ENCODE results near the gene TXNRD2. TPM values are rescaled to one million over a fixed set of nuclear protein-coding genes. Genes with fewer than 3 reads are reported as not detected.

Gene TXNRD2
- total RNA-seq, 1 donor from 2014 or later, result 50.4 TPM

GRCh38 chr22:19900707-19901436 is 40.7 kb downstream of the TXNRD2 start:
- H3K36me3 ChIP-seq (ENCODE audit: control insufficient read depth, insufficient read depth, low read length), result no peaks in the 10 kb centered on the region
- no peak for DNase-seq (ENCODE audit: low read depth)
- TF ChIP-seq CTCF (IDR thresholded peaks at IDR 0.05; ENCODE audit: insufficient read depth, low read length, poor library complexity, severe bottlenecking), result no peak

GRCh38 chr22:19898831-19899567 is 42.6 kb downstream of the TXNRD2 start:
- H3K27me3 ChIP-seq (ENCODE audit: control insufficient read depth, insufficient read depth, low read length), result no peaks in the 10 kb centered on the region
- no peak for DNase-seq (ENCODE audit: low read depth)
- no peak for TF ChIP-seq CTCF (IDR thresholded peaks at IDR 0.05; ENCODE audit: insufficient read depth, low read length, poor library complexity, severe bottlenecking)
- H3K36me3 ChIP-seq (ENCODE audit: control insufficient read depth, insufficient read depth, low read length), result no peaks in the 10 kb centered on the region
- H3K4me3 ChIP-seq (ENCODE audit: low read depth, low read length), result no peak overlapping the region

More at GRCh38 chr22:19900707-19901436, 40.7 kb downstream of the TXNRD2 start:
- no peaks in the 10 kb centered on the region for H3K27me3 ChIP-seq (ENCODE audit: control insufficient read depth, insufficient read depth, low read length)
- H3K4me3 ChIP-seq (ENCODE audit: low read depth, low read length), result no peak overlapping the region

- no peak for TF ChIP-seq CTCF (IDR thresholded peaks at IDR 0.05; ENCODE audit: insufficient read depth, low read length, poor library complexity, severe bottlenecking)
- DNase-seq (ENCODE audit: low read depth), result no peak
- no peaks in the 10 kb centered on the region for H3K27me3 ChIP-seq (ENCODE audit: control insufficient read depth, insufficient read depth, low read length)
- no peaks in the 10 kb centered on the region for H3K36me3 ChIP-seq (ENCODE audit: control insufficient read depth, insufficient read depth, low read length)
- H3K4me3 ChIP-seq (ENCODE audit: low read depth, low read length), result no peak overlapping the region
These were observed 43.5 kb downstream of the TXNRD2 start for GRCh38 chr22:19898145-19898544.

GRCh38 chr22:19897726-19898125 is 43.9 kb downstream of the TXNRD2 start:
- no peak for DNase-seq (ENCODE audit: low read depth)
- Histone ChIP-seq H3K36me3 (ENCODE audit: control insufficient read depth, insufficient read depth, low read length) (no peaks in the 10 kb centered on the region), H3K4me3 (ENCODE audit: low read depth, low read length) (no peak overlapping the region), H3K27me3 (ENCODE audit: control insufficient read depth, insufficient read depth, low read length) (no peaks in the 10 kb centered on the region)
- TF ChIP-seq CTCF (IDR thresholded peaks at IDR 0.05; ENCODE audit: insufficient read depth, low read length, poor library complexity, severe bottlenecking), result no peak

GRCh38 chr22:19896665-19897355 is 44.8 kb downstream of the TXNRD2 start:
- H3K27me3 ChIP-seq (ENCODE audit: control insufficient read depth, insufficient read depth, low read length), result no peaks in the 10 kb centered on the region
- no peak overlapping the region for H3K4me3 ChIP-seq (ENCODE audit: low read depth, low read length)
- no peaks in the 10 kb centered on the region for H3K36me3 ChIP-seq (ENCODE audit: control insufficient read depth, insufficient read depth, low read length)
- DNase-seq (ENCODE audit: low read depth), result no peak
- TF ChIP-seq CTCF (IDR thresholded peaks at IDR 0.05; ENCODE audit: insufficient read depth, low read length, poor library complexity, severe bottlenecking), result no peak
